NCI-H1930 (cell line): Measurements from ENCODE around the gene SSPN.

Experiments used
- DNase-seq, 2 experiments: peaks; one replicate each; lab custom pipeline; 2025; lab: John Stamatoyannopoulos, UW

The SSPN gene

GRCh38 chr12:26266881-26267280, 71.5 kb downstream of the SSPN start:
- no peak for DNase-seq

- no peak for DNase-seq
These were observed 73.6 kb downstream of the SSPN start for GRCh38 chr12:26268841-26269561.

- DNase-seq = no peak
These were observed 74.3 kb downstream of the SSPN start for GRCh38 chr12:26269562-26270284.

GRCh38 chr12:26271024-26271423, 75.7 kb downstream of the SSPN start:
- DNase-seq = no peak

- DNase-seq = no peak
These were observed 76.6 kb downstream of the SSPN start for GRCh38 chr12:26271889-26272492.

GRCh38 chr12:26272851-26273250, 77.5 kb downstream of the SSPN start:
- no peak for DNase-seq

GRCh38 chr12:26273811-26274210, 78.4 kb downstream of the SSPN start:
- DNase-seq = no peak

- no peak for DNase-seq
These were observed 79.3 kb downstream of the SSPN start for GRCh38 chr12:26274441-26275312.

GRCh38 chr12:26275313-26276131, 80.1 kb downstream of the SSPN start:
- DNase-seq = no peak

- no peak for DNase-seq
These were observed 81.3 kb downstream of the SSPN start for GRCh38 chr12:26276709-26277108.

- no peak for DNase-seq
These were observed 82.3 kb downstream of the SSPN start for GRCh38 chr12:26277506-26278246.

GRCh38 chr12:26278266-26278665, 82.9 kb downstream of the SSPN start:
- no peak for DNase-seq

- no peak for DNase-seq
These were observed 83.3 kb downstream of the SSPN start for GRCh38 chr12:26278666-26279065.

GRCh38 chr12:26279091-26279490, 83.7 kb downstream of the SSPN start:
- no peak for DNase-seq

- no peak for DNase-seq
These were observed 84.5 kb downstream of the SSPN start for GRCh38 chr12:26279908-26280307.

GRCh38 chr12:26280869-26281268, 85.5 kb downstream of the SSPN start:
- no peak for DNase-seq

- no peak for DNase-seq
These were observed 85.9 kb downstream of the SSPN start for GRCh38 chr12:26281320-26281719.

GRCh38 chr12:26282339-26282940, 87.1 kb downstream of the SSPN start:
- DNase-seq = no peak

- no peak for DNase-seq
These were observed 87.7 kb downstream of the SSPN start for GRCh38 chr12:26283046-26283445.

GRCh38 chr12:26283617-26284016, 88.2 kb downstream of the SSPN start:
- DNase-seq = no peak
